ENCODE measurements around the gene SPATA16.
"Not testable (repeated sequence)": the region's sequence is repeated elsewhere in the genome, so short reads cannot be mapped to it uniquely, and the experiment has no call there.

The SPATA16 gene

GRCh38 chr3:173140986-173141385, at the start of gene SPATA16:
Gene SPATA16 (minus strand): TSS chr3:173141235. CDS start chr3:173117731, 23,504 bp downstream.
- FAIRE-seq (no peak), DNase-seq (ENCODE audit: insufficient read length, low spot score) (no peak)

- FAIRE-seq; DNase-seq (ENCODE audit: insufficient read length, low spot score): not testable (repeated sequence)
Observed at GRCh38 chr3:173183022-173183421, 42.0 kb upstream of the SPATA16 start.

GRCh38 chr3:173173652-173174051, 32.6 kb upstream of the SPATA16 start:
- FAIRE-seq (no peak), DNase-seq (ENCODE audit: insufficient read length, low spot score) (no peak)

- DNase-seq (ENCODE audit: insufficient read length, low spot score); FAIRE-seq: not testable (repeated sequence)
Observed at GRCh38 chr3:173159139-173159538, 18.1 kb upstream of the SPATA16 start.

GRCh38 chr3:173156533-173156932, 15.5 kb upstream of the SPATA16 start:
- DNase-seq (ENCODE audit: insufficient read length, low spot score); FAIRE-seq: not testable (repeated sequence)

GRCh38 chr3:173153631-173154030, 12.6 kb upstream of the SPATA16 start:
- no peak for FAIRE-seq
- no peak for DNase-seq (ENCODE audit: insufficient read length, low spot score)

GRCh38 chr3:173139420-173139819, 1.6 kb downstream of the SPATA16 start:
- DNase-seq (ENCODE audit: insufficient read length, low spot score) (no peak), FAIRE-seq (no peak)

GRCh38 chr3:173138026-173138425, 3.0 kb downstream of the SPATA16 start:
- no peak for DNase-seq (ENCODE audit: insufficient read length, low spot score)
- FAIRE-seq, result no peak

GRCh38 chr3:173135059-173135458, 6.0 kb downstream of the SPATA16 start:
- DNase-seq (ENCODE audit: insufficient read length, low spot score) (no peak), FAIRE-seq (no peak)

GRCh38 chr3:173128633-173129032, 12.4 kb downstream of the SPATA16 start:
- FAIRE-seq (no peak), DNase-seq (ENCODE audit: insufficient read length, low spot score) (no peak)

GRCh38 chr3:173111321-173111720, 29.7 kb downstream of the SPATA16 start:
- no peak for DNase-seq (ENCODE audit: insufficient read length, low spot score)

GRCh38 chr3:173109143-173109542, 31.9 kb downstream of the SPATA16 start:
- DNase-seq (ENCODE audit: insufficient read length, low spot score) (no peak), FAIRE-seq (no peak)

More at GRCh38 chr3:173111321-173111720, 29.7 kb downstream of the SPATA16 start:
- no peak for FAIRE-seq

- no peak for FAIRE-seq
- no peak for DNase-seq (ENCODE audit: insufficient read length, low spot score)
Observed at GRCh38 chr3:173103469-173103868, 37.6 kb downstream of the SPATA16 start.

GRCh38 chr3:173098959-173099358, 42.1 kb downstream of the SPATA16 start:
- DNase-seq (ENCODE audit: insufficient read length, low spot score) (no peak), FAIRE-seq (no peak)

- DNase-seq (ENCODE audit: insufficient read length, low spot score), result no peak
- no peak for FAIRE-seq
Observed at GRCh38 chr3:173096994-173097785, 43.8 kb downstream of the SPATA16 start.

GRCh38 chr3:173096140-173096539, 44.9 kb downstream of the SPATA16 start:
- FAIRE-seq, result no peak
- no peak for DNase-seq (ENCODE audit: insufficient read length, low spot score)

- FAIRE-seq (no peak), DNase-seq (ENCODE audit: insufficient read length, low spot score) (no peak)
Observed at GRCh38 chr3:173092038-173092437, 49.0 kb downstream of the SPATA16 start.

GRCh38 chr3:173090492-173090891, 50.5 kb downstream of the SPATA16 start:
- FAIRE-seq (no peak), DNase-seq (ENCODE audit: insufficient read length, low spot score) (no peak)

- no peak for DNase-seq (ENCODE audit: insufficient read length, low spot score)
- FAIRE-seq, result no peak
Observed at GRCh38 chr3:173089283-173089682, 51.8 kb downstream of the SPATA16 start.

GRCh38 chr3:173078525-173078924, 62.5 kb downstream of the SPATA16 start:
- FAIRE-seq (no peak), DNase-seq (ENCODE audit: insufficient read length, low spot score) (no peak)

GRCh38 chr3:173066044-173067004, 74.7 kb downstream of the SPATA16 start:
- DNase-seq (ENCODE audit: insufficient read length, low spot score) (no peak), FAIRE-seq (no peak)
